ENCODE measurements around the gene ITCH.

ITCH gene

DNA sequence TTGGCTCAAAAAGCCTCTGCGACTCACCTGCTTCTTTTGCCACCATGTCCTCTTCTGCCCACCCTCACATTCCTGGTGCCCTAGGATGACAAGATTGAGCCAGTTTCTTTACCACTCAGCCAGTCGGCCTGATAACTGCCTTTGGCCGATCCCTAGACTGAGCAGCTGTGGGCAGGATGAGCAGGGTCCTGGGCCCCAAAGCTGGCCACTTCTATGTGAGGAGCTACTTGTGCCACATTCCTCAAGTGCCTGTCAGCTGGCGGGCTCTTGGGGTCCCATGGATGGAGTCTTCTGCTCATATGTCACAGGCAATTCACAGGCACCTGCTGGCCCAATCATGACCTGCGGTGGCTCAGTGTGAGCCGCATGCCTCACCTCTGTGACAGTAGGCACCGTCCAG is 169.7 kb downstream of the ITCH start:
- no peak for DNase-seq (ENCODE audit: low read depth)

GRCh38 chr20:34534391-34535165 is 171.5 kb downstream of the ITCH start:
- no peak for DNase-seq (ENCODE audit: low read depth)

GRCh38 chr20:34535301-34535840 is 172.3 kb downstream of the ITCH start:
- no peak for DNase-seq (ENCODE audit: low read depth)

GRCh38 chr20:34535857-34536256 is 172.8 kb downstream of the ITCH start:
- no peak for DNase-seq (ENCODE audit: low read depth)

DNA sequence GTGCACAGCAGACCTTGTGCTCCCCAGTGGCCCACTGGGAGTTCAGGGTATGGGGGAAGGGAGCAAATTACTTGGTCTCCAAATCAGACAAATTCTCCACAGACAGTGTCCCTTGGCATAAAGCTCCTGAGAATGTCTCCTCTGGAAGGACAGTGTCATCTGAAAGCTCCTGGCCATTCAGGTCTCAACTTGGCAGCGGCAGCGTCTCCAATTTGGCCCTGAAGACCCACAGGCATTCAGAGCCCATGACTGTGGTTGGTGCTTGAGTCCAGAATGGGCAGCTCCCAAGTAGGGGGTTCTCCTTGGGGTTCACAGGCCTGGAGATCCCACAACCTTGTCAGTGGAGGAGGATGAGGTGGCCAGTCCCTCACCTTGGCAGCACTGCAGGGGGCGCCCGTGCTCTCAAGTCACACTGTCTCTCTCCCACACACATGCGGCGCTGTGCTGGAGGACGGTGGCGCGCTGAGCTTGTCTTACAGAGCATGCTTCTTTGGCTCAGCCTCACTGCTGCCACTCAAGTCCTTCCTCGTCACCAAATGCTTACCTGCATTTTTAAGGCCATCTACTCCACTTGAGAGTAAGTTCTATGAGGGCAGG is 173.8 kb downstream of the ITCH start:
- no peak for DNase-seq (ENCODE audit: low read depth)

GRCh38 chr20:34537651-34538050 is 174.6 kb downstream of the ITCH start:
- no peak for DNase-seq (ENCODE audit: low read depth)

GRCh38 chr20:34538671-34539123 is 175.6 kb downstream of the ITCH start:
- no peak for DNase-seq (ENCODE audit: low read depth)

DNA sequence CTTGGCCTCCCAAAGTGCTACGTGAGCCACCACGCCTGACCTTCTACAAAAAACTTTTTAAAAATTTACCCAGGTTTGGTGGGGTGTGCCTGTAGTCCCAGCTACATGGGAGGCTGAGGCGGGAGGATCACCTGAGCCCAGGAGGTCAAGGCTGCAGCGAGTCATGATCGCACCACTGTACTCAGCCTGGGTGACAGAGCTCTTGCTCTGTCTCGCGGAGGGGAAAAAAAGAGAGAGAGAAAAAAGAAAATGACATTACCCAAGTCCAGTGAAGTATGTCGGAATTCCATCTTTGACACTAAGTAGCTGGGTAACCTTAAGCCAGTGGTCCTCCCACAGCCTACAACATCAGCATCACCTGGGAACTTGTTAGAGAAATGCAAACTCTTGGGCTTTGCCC is 176.7 kb downstream of the ITCH start:
- DNase-seq (ENCODE audit: low read depth), result no peak

DNA sequence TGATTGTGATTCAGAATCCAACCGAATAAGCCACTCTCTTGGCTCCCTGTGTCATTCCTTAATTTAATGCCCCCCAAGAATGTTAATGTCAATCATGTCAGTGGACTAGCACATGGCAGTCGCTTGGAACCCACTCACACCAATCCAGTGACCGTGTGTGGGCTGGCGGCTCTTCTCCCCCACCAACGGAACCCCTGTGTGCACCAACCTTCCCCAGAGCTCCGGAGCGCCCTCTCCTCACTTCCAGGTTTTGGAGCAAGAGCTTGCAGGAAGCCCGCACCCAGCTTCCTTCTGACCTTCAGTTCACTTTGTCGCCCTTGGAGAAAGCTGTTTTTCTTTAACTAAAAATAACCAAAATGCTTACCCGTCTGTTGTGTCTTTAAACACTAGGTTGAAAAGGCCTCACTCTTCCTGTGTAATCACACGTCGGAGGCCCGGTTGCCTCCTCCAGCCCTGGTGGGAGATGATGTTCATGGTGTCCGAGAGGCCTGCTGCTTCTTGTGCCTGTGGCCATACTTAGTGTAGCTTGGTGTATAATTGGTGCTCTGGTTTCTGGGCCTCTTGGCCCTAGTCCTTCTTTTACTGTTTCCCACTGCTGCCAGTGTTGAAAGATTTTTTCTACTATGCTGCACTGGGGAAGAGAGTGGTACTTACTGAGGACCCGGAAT is 177.7 kb downstream of the ITCH start:
- DNase-seq (ENCODE audit: low read depth), result no peak

- no peak for DNase-seq (ENCODE audit: low read depth)
Observed at GRCh38 chr20:34541264-34541901, 178.3 kb downstream of the ITCH start.

DNA sequence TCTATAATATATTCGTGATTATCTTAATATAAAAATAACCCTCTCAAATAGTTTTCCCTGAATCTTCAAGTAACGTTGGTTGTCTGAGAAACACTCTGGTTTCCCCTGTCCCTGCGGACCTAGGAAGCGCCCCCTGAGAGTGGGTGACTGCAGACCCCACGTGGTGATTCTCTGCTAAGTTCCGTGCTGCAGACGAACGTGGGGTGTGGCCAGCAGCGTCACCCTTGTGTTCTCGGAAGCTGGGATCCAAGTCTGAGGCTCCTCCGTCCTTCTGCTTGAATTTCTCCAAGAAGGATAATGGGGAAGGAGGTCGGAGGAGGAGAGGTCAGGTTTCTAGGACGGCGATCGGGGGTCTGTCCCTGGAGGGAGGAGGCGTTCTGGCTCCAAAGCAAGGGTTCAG is 178.8 kb downstream of the ITCH start:
- DNase-seq (ENCODE audit: low read depth), result no peak

- DNase-seq (ENCODE audit: low read depth), result no peak
Observed at GRCh38 chr20:34542439-34542838, 179.4 kb downstream of the ITCH start.

DNA sequence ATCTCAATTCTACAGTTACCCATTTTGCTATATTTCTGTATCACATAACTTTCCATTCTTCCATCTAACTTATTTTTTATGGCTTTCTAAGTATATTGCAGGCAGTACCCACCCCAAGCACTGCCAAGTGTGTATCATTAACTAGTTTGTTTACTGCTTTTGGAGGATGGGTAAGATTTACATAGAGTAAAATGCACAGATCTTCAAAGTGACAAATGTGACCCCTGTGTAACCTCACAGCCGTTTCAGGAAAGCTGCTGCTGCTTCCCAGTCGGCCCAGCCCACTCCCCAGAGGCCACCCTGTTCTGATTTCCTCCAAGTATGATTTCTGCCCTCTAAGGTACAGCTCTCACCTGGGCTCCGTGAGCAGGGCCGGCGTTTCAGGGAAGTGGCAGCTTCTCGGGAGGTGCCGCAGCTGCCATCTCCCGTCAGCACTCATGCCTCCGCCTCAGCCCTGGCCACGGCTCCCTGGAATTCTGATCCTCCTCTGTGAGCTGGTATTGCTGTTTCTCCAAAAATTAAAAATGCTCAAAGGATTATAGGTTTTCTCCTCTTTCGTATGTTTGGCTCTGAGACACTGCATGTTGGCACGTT is 180.5 kb downstream of the ITCH start:
- no peak for DNase-seq (ENCODE audit: low read depth)

GRCh38 chr20:34544109-34544796 is 181.2 kb downstream of the ITCH start:
- no peak for DNase-seq (ENCODE audit: low read depth)

- DNase-seq (ENCODE audit: low read depth), result no peak
Observed at GRCh38 chr20:34546751-34547181, 183.7 kb downstream of the ITCH start.

DNA sequence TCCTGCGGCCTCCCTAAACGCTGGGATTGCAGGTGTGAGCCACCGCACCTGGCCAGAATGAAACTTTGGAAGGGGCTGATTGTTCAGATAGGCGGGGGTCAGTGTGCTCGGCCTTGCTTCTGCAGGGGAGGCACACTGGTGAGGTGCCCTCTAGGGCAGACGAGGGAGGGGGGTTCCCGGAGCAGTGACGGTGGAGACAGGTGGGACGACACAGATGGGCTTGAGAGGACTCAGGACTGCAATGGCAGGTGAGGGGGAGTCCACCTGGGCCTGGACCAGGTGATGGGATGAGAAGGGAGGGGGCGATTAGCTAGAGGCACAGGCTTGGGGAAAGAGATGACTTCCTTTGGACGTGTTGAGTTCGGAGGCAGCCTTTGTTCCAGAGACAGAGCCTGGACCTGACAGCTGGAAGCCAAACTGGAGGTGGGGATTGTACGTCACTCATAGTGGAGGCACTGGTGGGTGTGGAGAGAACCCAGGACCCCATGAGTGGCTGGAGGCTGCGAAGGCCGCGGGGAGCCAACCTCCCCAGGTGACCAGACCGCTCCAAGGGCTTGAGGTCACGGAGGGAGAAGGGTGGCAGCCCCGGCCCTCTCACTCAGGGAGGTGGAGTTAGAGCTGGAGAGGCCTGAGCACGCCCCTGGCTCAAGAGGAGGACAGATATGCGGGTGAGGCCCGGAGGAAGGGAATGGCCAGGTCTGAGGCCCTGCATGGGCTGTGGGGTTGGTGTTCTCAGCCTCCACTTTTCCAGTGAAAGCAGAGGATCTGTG is 185.0 kb downstream of the ITCH start:
- DNase-seq (ENCODE audit: low read depth), result no peak

DNA sequence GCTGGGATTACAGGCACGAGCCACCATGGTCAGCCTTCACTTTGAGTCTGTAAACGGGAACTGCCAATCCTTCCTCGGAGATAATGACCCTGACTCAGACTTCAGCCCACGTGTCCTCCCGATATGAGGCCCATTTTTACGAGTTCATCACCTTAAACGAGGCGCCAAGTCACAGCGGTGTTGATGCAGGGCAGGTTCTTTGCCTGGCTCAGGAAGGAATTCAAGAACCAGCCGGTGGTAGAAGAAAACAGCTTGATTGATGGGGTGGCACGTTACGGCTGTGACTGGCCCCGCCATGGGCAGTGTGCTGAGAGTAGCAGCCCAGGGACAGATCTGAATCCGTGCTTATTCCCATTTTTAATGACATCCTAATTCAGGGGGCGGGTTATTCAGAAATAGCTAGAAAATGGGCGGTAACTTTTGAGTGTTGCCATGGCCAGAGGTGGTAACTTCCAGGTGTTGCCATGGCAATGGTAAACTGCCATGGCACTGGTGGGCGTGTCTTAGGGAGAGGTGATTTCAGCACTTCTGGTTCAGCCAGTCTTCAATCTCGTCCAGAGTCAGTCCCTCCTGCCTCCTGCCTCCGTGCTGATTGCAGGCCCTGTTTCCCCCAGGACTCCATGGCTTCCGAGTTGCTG is 186.3 kb downstream of the ITCH start:
- DNase-seq (ENCODE audit: low read depth), result no peak

DNA sequence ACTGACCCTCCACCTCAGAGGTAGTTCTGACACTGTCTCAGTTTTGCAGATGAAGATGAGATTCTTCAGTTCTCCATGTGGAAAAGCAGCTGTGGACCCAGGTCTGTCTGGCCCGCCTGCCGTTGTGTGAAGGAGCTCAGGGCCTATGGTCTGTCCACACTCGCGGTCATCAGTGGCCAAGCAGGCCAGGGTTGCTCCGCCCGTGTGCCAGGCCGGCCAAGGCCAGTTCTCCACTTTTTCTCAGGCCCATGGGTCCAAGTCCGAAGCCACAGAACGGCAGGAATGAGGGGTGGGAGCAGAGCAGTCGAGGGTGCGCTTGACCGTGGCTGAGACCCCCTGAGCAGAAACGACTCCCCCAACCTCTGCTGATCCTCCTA is 186.8 kb downstream of the ITCH start:
- no peak for DNase-seq (ENCODE audit: low read depth)

DNA sequence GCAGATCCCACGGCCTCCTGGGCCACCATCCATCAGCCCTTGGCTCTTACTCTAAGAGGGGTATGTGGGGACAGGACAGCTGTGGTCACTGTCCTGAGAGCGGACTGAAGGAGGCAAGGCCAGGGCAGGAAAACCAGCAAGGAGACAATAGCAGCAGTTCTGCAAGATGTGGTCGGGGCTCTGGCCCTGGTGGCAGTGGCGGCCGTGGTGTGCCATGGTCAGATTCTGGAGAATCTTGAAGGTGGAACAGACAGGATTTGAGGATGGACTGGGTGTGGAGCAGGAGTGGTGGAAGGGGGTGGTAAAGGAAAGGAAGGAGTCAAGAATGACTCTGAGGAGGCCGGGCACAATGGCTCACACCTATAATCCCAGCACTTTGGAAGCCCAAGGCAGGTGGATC is 189.5 kb downstream of the ITCH start:
- no peak for DNase-seq (ENCODE audit: low read depth)

- DNase-seq (ENCODE audit: low read depth), result no peak
Observed at GRCh38 chr20:34553366-34553867, 190.3 kb downstream of the ITCH start.
